ENCODE results near the gene KIAA0825.

KIAA0825 gene

GRCh38 chr5:94551858-94552257 is 66.5 kb downstream of the KIAA0825 start:
- no peak for TF ChIP-seq CTCF (conservative IDR thresholded peaks at IDR 0.05; ENCODE audit: low read depth, low read length)
- H3K4me3 ChIP-seq (ENCODE audit: low read length) = no peak overlapping the region
- no peak for DNase-seq (ENCODE audit: low read depth)

- no peak for TF ChIP-seq CTCF (conservative IDR thresholded peaks at IDR 0.05; ENCODE audit: low read depth, low read length)
- no peak overlapping the region for H3K4me3 ChIP-seq (ENCODE audit: low read length)
- DNase-seq (ENCODE audit: low read depth) = no peak
These were observed 72.4 kb downstream of the KIAA0825 start for GRCh38 chr5:94545870-94546625.

DNA sequence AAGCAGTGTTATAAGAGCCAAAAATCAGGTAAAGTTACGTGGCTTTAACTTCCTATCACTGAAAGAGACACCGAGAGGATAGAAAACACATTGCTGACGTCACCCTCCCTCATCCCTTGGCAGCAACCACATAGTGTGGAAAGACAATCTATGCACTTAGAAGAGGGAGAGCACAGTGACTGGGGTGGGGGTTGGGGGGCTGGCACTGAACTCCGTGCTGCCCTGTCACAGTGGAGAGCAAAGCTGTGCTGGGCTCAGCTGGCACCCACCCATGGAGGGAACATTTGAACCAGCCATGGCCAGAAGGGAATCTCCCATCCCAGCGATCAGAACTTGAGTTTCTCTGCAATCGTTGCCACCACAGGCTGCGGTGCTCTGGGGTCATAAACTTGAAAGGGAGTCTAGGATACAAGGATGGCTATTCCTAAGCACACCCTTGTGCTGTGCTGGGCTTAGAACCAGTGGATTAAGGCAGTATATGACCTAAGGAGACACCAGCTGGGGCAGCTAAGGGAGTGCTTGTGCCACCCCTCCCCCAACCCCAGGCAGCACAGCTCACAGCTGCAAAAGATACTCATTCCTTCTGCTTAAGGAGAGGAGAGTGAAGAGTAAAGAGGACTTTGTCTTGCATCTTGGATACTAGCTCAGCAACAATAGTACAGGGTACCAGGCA is 73.4 kb downstream of the KIAA0825 start:
- TF ChIP-seq CTCF (conservative IDR thresholded peaks at IDR 0.05; ENCODE audit: low read depth, low read length) = no peak
- DNase-seq (ENCODE audit: low read depth) = no peak
- H3K4me3 ChIP-seq (ENCODE audit: low read length) = no peak overlapping the region

GRCh38 chr5:94544031-94544650 is 74.3 kb downstream of the KIAA0825 start:
- no peak for DNase-seq (ENCODE audit: low read depth)
- no peak overlapping the region for H3K4me3 ChIP-seq (ENCODE audit: low read length)
- TF ChIP-seq CTCF (conservative IDR thresholded peaks at IDR 0.05; ENCODE audit: low read depth, low read length) = no peak

- H3K4me3 ChIP-seq (ENCODE audit: low read length) = no peak overlapping the region
- no peak for DNase-seq (ENCODE audit: low read depth)
- TF ChIP-seq CTCF (conservative IDR thresholded peaks at IDR 0.05; ENCODE audit: low read depth, low read length) = no peak
These were observed 77.4 kb downstream of the KIAA0825 start for GRCh38 chr5:94540856-94541494.

- no peak for DNase-seq (ENCODE audit: low read depth)
- H3K4me3 ChIP-seq (ENCODE audit: low read length) = no peak overlapping the region
- no peak for TF ChIP-seq CTCF (conservative IDR thresholded peaks at IDR 0.05; ENCODE audit: low read depth, low read length)
These were observed 80.1 kb downstream of the KIAA0825 start for GRCh38 chr5:94538260-94538659.

All from retinal pigment epithelial cell (primary cell).